ENCODE results near the gene SLC35B1.

SLC35B1 gene

DNA sequence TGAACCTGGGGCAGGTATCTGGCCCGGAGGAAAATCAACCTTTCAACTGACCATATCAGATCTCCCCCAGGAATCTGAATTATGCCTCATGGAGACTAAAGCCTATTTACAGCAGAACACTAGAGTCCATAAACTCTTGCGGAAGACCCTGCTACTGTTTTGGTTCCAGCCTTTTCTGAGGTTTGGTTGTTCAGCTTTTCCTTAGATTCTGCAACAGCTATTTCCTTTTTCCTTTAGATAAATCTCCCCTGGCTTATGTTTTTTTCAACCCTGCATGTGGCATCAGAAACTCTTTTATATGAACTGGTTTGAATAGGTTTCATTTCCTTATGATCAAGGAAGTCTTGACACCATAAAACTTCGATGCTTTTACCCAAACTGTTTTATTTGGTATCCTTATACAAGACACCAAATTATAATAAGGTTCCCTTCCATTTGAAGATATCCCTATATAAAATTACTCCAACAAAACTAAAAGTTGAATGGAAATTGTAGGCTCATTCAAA, 43.0 kb downstream of the SLC35B1 start:
- no peak for DNase-seq

DNA sequence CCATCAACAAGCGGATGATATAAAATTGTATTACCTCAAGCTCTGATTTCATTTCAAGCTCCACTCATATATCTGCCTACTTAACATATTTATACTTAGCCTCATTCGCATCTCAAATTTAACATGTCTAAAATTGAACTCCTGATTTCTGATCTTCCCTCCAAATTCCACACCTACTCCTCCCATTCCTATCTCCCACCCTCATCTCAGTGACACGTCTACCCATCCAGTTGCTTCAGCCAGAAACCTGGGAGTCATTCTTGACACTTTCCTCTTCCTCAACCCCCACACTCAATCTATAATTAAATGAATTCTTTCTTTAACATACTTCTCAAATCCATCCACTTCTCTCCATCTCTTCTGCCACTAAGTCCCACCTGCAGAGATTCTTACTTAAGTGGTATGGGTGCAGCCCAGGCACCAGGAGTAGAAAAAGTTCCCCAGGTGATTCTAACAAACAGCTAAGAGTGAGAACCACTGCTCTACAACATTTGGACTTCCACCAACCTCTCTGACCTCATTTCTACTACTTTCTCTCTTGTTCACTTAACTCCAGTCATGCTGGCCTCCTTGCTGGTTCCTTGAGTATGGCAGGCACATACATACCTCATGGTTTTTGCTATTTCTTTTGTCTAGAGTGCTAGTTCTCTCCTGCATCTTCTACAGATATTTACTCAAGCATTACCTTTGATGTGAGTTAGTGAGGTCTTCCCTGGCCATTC, 47.9 kb downstream of the SLC35B1 start:
- no peak for DNase-seq

DNA sequence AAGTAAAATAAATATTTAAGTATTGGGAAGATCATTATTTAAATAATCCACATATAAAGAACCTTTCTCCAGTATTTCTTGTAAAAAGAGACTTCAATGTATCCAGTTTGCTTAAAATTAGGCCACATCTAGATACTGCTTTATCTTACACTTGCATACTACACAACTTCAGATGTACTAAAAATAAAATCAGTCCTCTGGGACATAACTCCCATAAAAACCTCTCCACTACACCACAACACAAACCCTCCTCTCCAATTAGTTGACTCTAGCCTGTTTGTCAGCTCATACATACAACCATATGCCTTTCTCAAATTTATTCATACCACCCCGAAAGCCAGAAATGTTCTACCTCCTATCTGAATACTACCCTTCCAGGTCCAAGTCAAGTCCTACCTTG, 51.5 kb downstream of the SLC35B1 start:
- DNase-seq = peak; percentile 27

Data from hematopoietic multipotent progenitor cell treated with erythropoietin and hydrocortisone succinate and interleukin-3 and kit ligand, for 8 days (in vitro differentiated cells).